HCT116 (cell line): Measurements from ENCODE around the gene TRIM50.

Source experiments
- CTCF ChIP-seq, 3 experiments: fragments of 200-600 bp in 1 of 3; sonication (generic) in 1 of 3; IDR thresholded peaks in 2 of 3; conservative IDR thresholded peaks in 1 of 3; 2 replicates each; pipeline ENCODE4 v1.5.1; 2012 to 2017; ENCODE audit warnings: low read depth in 2 of 3, low read length in 2 of 3, antibody characterized with exemption in 1 of 3, borderline replicate concordance in 1 of 3, control low read depth in 1 of 3, mild to moderate bottlenecking in 1 of 3, mixed read lengths in 1 of 3, mixed run types in 1 of 3, moderate library complexity in 1 of 3; ENCODE audit not compliant: insufficient read depth in 1 of 3
- EGR1 ChIP-seq: IDR thresholded peaks from 2 replicates; pipeline ENCODE4 v1.6.1; 2012; ENCODE audit warnings: low read depth
- FOSL1 ChIP-seq: IDR thresholded peaks from 2 replicates; pipeline ENCODE4 v1.6.1; 2012; ENCODE audit warnings: low read depth
- MAX ChIP-seq: IDR thresholded peaks from 2 replicates; pipeline ENCODE4 v1.6.1; 2012
- REST ChIP-seq: IDR thresholded peaks from 2 replicates; pipeline ENCODE4 v1.6.1; 2012; ENCODE audit warnings: low read depth

- TF ChIP-seq CTCF (IDR thresholded peaks at IDR 0.05 in 2 of 3, conservative IDR thresholded peaks at IDR 0.05 in 1 of 3; ENCODE audit: borderline replicate concordance in 1 of 3, insufficient read depth in 1 of 3, low read depth in 2 of 3, low read length in 2 of 3): no peak
- TF ChIP-seq MAX: no peak
- TF ChIP-seq FOSL1: no peak
- no peak for TF ChIP-seq EGR1
- TF ChIP-seq REST: no peak
Measured at GRCh38 chr7:73338321-73338720, 10.4 kb upstream of the TRIM50 start.
